H1 (cell line): ENCODE data around the gene ADGRV1. TPM values are rescaled to one million over a fixed set of nuclear protein-coding genes. Genes with fewer than 3 reads are reported as not detected.

Source experiments
- JUND ChIP-seq: IDR thresholded peaks from 2 replicates; pipeline ENCODE4 v1.6.1; 2011; ENCODE audit warnings: mild to moderate bottlenecking, improper control_type of control experiment, low read length
- KDM5A ChIP-seq: fragments of 200-600 bp; IDR thresholded peaks from 2 replicates; pipeline ENCODE4 v1.7.1; 2012; ENCODE audit warnings: mild to moderate bottlenecking, low read length, inconsistent platforms, mixed read lengths
- POLR2AphosphoS5 ChIP-seq: IDR thresholded peaks from 2 replicates; pipeline ENCODE4 v1.6.1; 2011; ENCODE audit warnings: low read depth, low read length
- TBP ChIP-seq: IDR thresholded peaks from 2 replicates; pipeline ENCODE4 v1.6.1; 2011; ENCODE audit warnings: low read depth, low read length, improper control_type of control experiment
- USF2 ChIP-seq: IDR thresholded peaks from 2 replicates; pipeline ENCODE4 v1.6.1; 2011; ENCODE audit warnings: low read length, improper control_type of control experiment
- polyA plus RNA-seq, 7 experiments: library from polyadenylated mRNA; depleted of rRNA in 3 of 7; stranded (reverse) in 5 of 7; unstranded in 2 of 7; fragments of >200 nt in 5 of 7; fragments of 200-250 nt in 2 of 7; gene quantifications; 1 replicate in 5 of 7; 2 replicates in 1 of 7; 4 replicates in 1 of 7; pipeline versions ENCODE4 v1.2.1 to v1.2.3, GENCODE V29; 2011 to 2013; ENCODE audit warnings: missing spikeins in 2 of 7, mixed read lengths in 2 of 7
- total RNA-seq: library from RNA; stranded (reverse); fragmentation: NEBNext Ultra II Directional; extraction: Animal tissue kit (Norgen Biotek cat#: 25700); gene quantifications from 2 replicates; pipeline ENCODE4 v1.2.1, GENCODE V29; 2021

Gene ADGRV1
- total and polyA plus RNA-seq, 2 of the 8 experiments (the other 6 are each of a cell fraction or from before 2014, with no cell fraction given): 53.1 to 62.2 TPM

- TF ChIP-seq POLR2AphosphoS5: no peak
- TF ChIP-seq KDM5A: no peak
- TF ChIP-seq TBP: no peak
- no peak for TF ChIP-seq JUND
- no peak for TF ChIP-seq USF2
Measured at GRCh38 chr5:90747693-90748092, 189.1 kb downstream of the ADGRV1 start (continued).
